Measurements from ENCODE around the gene ADCYAP1R1.

The ADCYAP1R1 gene

GRCh38 chr7:31108097-31108657 is 56.1 kb downstream of the ADCYAP1R1 start:
- no peak overlapping the region for H3K23ac ChIP-seq (ENCODE audit: low read depth, low read length, poor library complexity)
- H3K4ac ChIP-seq (ENCODE audit: low read length) = no peak overlapping the region
- no peak overlapping the region for H2BK120ac ChIP-seq (ENCODE audit: low read depth, low read length)
- no peaks in the 10 kb centered on the region for H3K9me3 ChIP-seq (replicated peaks in 1 of 2; ENCODE audit: control insufficient read depth in 2 of 2, insufficient read depth in 1 of 2, low read depth in 1 of 2, low read length in 2 of 2)
- no peak overlapping the region for H2BK5ac ChIP-seq (ENCODE audit: low read length)
- no peak overlapping the region for H2AK5ac ChIP-seq (ENCODE audit: low read depth, low read length)
- peaks cover 0 to 3% (median 0%) of the 10 kb centered on the region in 3 experiments for H3K27me3 ChIP-seq (ENCODE audit: control insufficient read depth in 3 of 3, insufficient read depth in 3 of 3, low read depth in 1 of 3, low read length in 3 of 3)
- H2BK15ac ChIP-seq (ENCODE audit: low read length) = no peak overlapping the region
- H3K4me1 ChIP-seq (ENCODE audit: control insufficient read depth in 2 of 2, insufficient read depth in 1 of 2, low read depth in 1 of 2, low read length in 2 of 2) = no peaks in the 10 kb centered on the region
- no peak overlapping the region for H3K4me2 ChIP-seq (ENCODE audit: insufficient read depth, low read length, poor library complexity, severe bottlenecking)
- no peak overlapping the region for H3K14ac ChIP-seq (ENCODE audit: low read length)
- no peaks in the 10 kb centered on the region for H3K79me1 ChIP-seq (ENCODE audit: low read depth, low read length)
- H4K91ac ChIP-seq (ENCODE audit: low read depth, low read length, poor library complexity) = no peak overlapping the region
- H3K9ac ChIP-seq (ENCODE audit: low read depth, low read length, poor library complexity) = no peak overlapping the region
- no peak overlapping the region for H2BK12ac ChIP-seq (ENCODE audit: low read length)
- H3K27ac ChIP-seq (replicated peaks; ENCODE audit: low read length) = no peak overlapping the region
- no peak overlapping the region for H2AFZ ChIP-seq (ENCODE audit: low read length)
- no peak overlapping the region for H3K18ac ChIP-seq (ENCODE audit: low read length)
- no peak for DNase-seq (ENCODE audit: low spot score)
- H3K36me3 ChIP-seq (replicated peaks in 1 of 2; ENCODE audit: control insufficient read depth in 2 of 2, insufficient read depth in 2 of 2, low read length in 2 of 2) = no peaks in the 10 kb centered on the region
- H4K8ac ChIP-seq (ENCODE audit: low read depth, low read length) = no peak overlapping the region
- H3K4me3 ChIP-seq (ENCODE audit: low read length in 2 of 2) = peak overlapping the region in 1 of 2 donors; percentile 32
- no CpG with 5 or more reads among the region's 1 CpG for WGBS, 2 donors (ENCODE audit: extremely low coverage in 2 of 2, insufficient read length in 2 of 2, insufficient replicate concordance in 1 of 2)

- Histone ChIP-seq H3K27ac (replicated peaks; ENCODE audit: low read length) (no peak overlapping the region), H3K9me3 (replicated peaks in 1 of 2; ENCODE audit: control insufficient read depth in 2 of 2, insufficient read depth in 1 of 2, low read depth in 1 of 2, low read length in 2 of 2) (no peaks in the 10 kb centered on the region), H3K4me2 (ENCODE audit: insufficient read depth, low read length, poor library complexity, severe bottlenecking) (no peak overlapping the region), H3K79me1 (ENCODE audit: low read depth, low read length) (no peaks in the 10 kb centered on the region), H4K8ac (ENCODE audit: low read depth, low read length) (no peak overlapping the region), H3K23ac (ENCODE audit: low read depth, low read length, poor library complexity) (no peak overlapping the region), H2BK15ac (ENCODE audit: low read length) (no peak overlapping the region), H4K91ac (ENCODE audit: low read depth, low read length, poor library complexity) (no peak overlapping the region), H3K18ac (ENCODE audit: low read length) (no peak overlapping the region), H2AK5ac (ENCODE audit: low read depth, low read length) (no peak overlapping the region), H3K36me3 (replicated peaks in 1 of 2; ENCODE audit: control insufficient read depth in 2 of 2, insufficient read depth in 2 of 2, low read length in 2 of 2) (no peaks in the 10 kb centered on the region), H2AFZ (ENCODE audit: low read length) (no peak overlapping the region), H3K4me3 (ENCODE audit: low read length in 2 of 2) (no peak overlapping the region), H3K14ac (ENCODE audit: low read length) (no peak overlapping the region), H2BK12ac (ENCODE audit: low read length) (no peak overlapping the region), H2BK120ac (ENCODE audit: low read depth, low read length) (no peak overlapping the region), H3K4ac (ENCODE audit: low read length) (no peak overlapping the region), H3K27me3 (ENCODE audit: control insufficient read depth in 3 of 3, insufficient read depth in 3 of 3, low read depth in 1 of 3, low read length in 3 of 3) (peaks cover 0 to 3% (median 0%) of the 10 kb centered on the region in 3 experiments), H2BK5ac (ENCODE audit: low read length) (no peak overlapping the region), H3K9ac (ENCODE audit: low read depth, low read length, poor library complexity) (no peak overlapping the region), H3K4me1 (ENCODE audit: control insufficient read depth in 2 of 2, insufficient read depth in 1 of 2, low read depth in 1 of 2, low read length in 2 of 2) (no peaks in the 10 kb centered on the region)
- no peak for DNase-seq (ENCODE audit: low spot score)
- no CpG with 5 or more reads among the region's 3 CpGs for WGBS, 2 donors (ENCODE audit: extremely low coverage in 2 of 2, insufficient read length in 2 of 2, insufficient replicate concordance in 1 of 2)
Observed at GRCh38 chr7:31109751-31110150, 57.6 kb downstream of the ADCYAP1R1 start.

- Histone ChIP-seq H2AFZ (ENCODE audit: low read length) (no peak overlapping the region), H3K4me2 (ENCODE audit: insufficient read depth, low read length, poor library complexity, severe bottlenecking) (no peak overlapping the region), H3K23ac (ENCODE audit: low read depth, low read length, poor library complexity) (no peak overlapping the region), H3K18ac (ENCODE audit: low read length) (no peak overlapping the region), H3K4me3 (ENCODE audit: low read length in 2 of 2) (no peak overlapping the region), H3K36me3 (replicated peaks in 1 of 2; ENCODE audit: control insufficient read depth in 2 of 2, insufficient read depth in 2 of 2, low read length in 2 of 2) (no peaks in the 10 kb centered on the region), H2BK5ac (ENCODE audit: low read length) (no peak overlapping the region), H3K27ac (replicated peaks; ENCODE audit: low read length) (no peak overlapping the region), H3K14ac (ENCODE audit: low read length) (no peak overlapping the region), H3K4me1 (ENCODE audit: control insufficient read depth in 2 of 2, insufficient read depth in 1 of 2, low read depth in 1 of 2, low read length in 2 of 2) (no peaks in the 10 kb centered on the region), H2AK5ac (ENCODE audit: low read depth, low read length) (no peak overlapping the region), H4K8ac (ENCODE audit: low read depth, low read length) (no peak overlapping the region), H2BK15ac (ENCODE audit: low read length) (no peak overlapping the region), H3K79me1 (ENCODE audit: low read depth, low read length) (no peaks in the 10 kb centered on the region), H2BK120ac (ENCODE audit: low read depth, low read length) (no peak overlapping the region), H3K27me3 (ENCODE audit: control insufficient read depth in 3 of 3, insufficient read depth in 3 of 3, low read depth in 1 of 3, low read length in 3 of 3) (peaks cover 0 to 3% (median 0%) of the 10 kb centered on the region in 3 experiments), H3K4ac (ENCODE audit: low read length) (no peak overlapping the region), H3K9me3 (replicated peaks in 1 of 2; ENCODE audit: control insufficient read depth in 2 of 2, insufficient read depth in 1 of 2, low read depth in 1 of 2, low read length in 2 of 2) (no peaks in the 10 kb centered on the region), H4K91ac (ENCODE audit: low read depth, low read length, poor library complexity) (no peak overlapping the region), H3K9ac (ENCODE audit: low read depth, low read length, poor library complexity) (no peak overlapping the region), H2BK12ac (ENCODE audit: low read length) (no peak overlapping the region)
- WGBS, 2 donors (ENCODE audit: extremely low coverage in 2 of 2, insufficient read length in 2 of 2, insufficient replicate concordance in 1 of 2) = no CpG with 5 or more reads among the region's 7 CpGs
- no peak for DNase-seq (ENCODE audit: low spot score)
Observed at GRCh38 chr7:31110331-31111108, 58.4 kb downstream of the ADCYAP1R1 start.

GRCh38 chr7:31111109-31111451 is 59.0 kb downstream of the ADCYAP1R1 start:
- Histone ChIP-seq H4K8ac (ENCODE audit: low read depth, low read length) (no peak overlapping the region), H3K27me3 (ENCODE audit: control insufficient read depth in 3 of 3, insufficient read depth in 3 of 3, low read depth in 1 of 3, low read length in 3 of 3) (peaks cover 0 to 3% (median 0%) of the 10 kb centered on the region in 3 experiments), H3K4me1 (ENCODE audit: control insufficient read depth in 2 of 2, insufficient read depth in 1 of 2, low read depth in 1 of 2, low read length in 2 of 2) (no peaks in the 10 kb centered on the region), H3K9me3 (replicated peaks in 1 of 2; ENCODE audit: control insufficient read depth in 2 of 2, insufficient read depth in 1 of 2, low read depth in 1 of 2, low read length in 2 of 2) (no peaks in the 10 kb centered on the region), H2AFZ (ENCODE audit: low read length) (no peak overlapping the region), H3K4me2 (ENCODE audit: insufficient read depth, low read length, poor library complexity, severe bottlenecking) (no peak overlapping the region), H2BK120ac (ENCODE audit: low read depth, low read length) (no peak overlapping the region), H2BK15ac (ENCODE audit: low read length) (no peak overlapping the region), H3K9ac (ENCODE audit: low read depth, low read length, poor library complexity) (no peak overlapping the region), H4K91ac (ENCODE audit: low read depth, low read length, poor library complexity) (no peak overlapping the region), H3K23ac (ENCODE audit: low read depth, low read length, poor library complexity) (no peak overlapping the region), H3K4ac (ENCODE audit: low read length) (no peak overlapping the region), H2BK5ac (ENCODE audit: low read length) (no peak overlapping the region), H3K79me1 (ENCODE audit: low read depth, low read length) (no peaks in the 10 kb centered on the region), H2BK12ac (ENCODE audit: low read length) (no peak overlapping the region), H2AK5ac (ENCODE audit: low read depth, low read length) (no peak overlapping the region), H3K18ac (ENCODE audit: low read length) (no peak overlapping the region), H3K4me3 (ENCODE audit: low read length in 2 of 2) (no peak overlapping the region), H3K14ac (ENCODE audit: low read length) (no peak overlapping the region), H3K36me3 (replicated peaks in 1 of 2; ENCODE audit: control insufficient read depth in 2 of 2, insufficient read depth in 2 of 2, low read length in 2 of 2) (no peaks in the 10 kb centered on the region), H3K27ac (replicated peaks; ENCODE audit: low read length) (no peak overlapping the region)
- no peak for DNase-seq (ENCODE audit: low spot score)

Data from neuronal stem cell (in vitro differentiated cells).